Activated T-cell treated with anti-CD3 and anti-CD28 coated beads for 4 hours (primary cell): ENCODE results near the gene COQ2.
A peak's percentile ranks its signal among the peaks of the same experiment; 100 is the strongest.
"Not testable (repeated sequence)": the region's sequence is repeated elsewhere in the genome, so short reads cannot be mapped to it uniquely, and the experiment has no call there.

Experiments used
- DNase-seq: peaks from one replicate; pipeline ENCODE4 v3.0.0-alpha.2; 2020

Gene COQ2

DNA sequence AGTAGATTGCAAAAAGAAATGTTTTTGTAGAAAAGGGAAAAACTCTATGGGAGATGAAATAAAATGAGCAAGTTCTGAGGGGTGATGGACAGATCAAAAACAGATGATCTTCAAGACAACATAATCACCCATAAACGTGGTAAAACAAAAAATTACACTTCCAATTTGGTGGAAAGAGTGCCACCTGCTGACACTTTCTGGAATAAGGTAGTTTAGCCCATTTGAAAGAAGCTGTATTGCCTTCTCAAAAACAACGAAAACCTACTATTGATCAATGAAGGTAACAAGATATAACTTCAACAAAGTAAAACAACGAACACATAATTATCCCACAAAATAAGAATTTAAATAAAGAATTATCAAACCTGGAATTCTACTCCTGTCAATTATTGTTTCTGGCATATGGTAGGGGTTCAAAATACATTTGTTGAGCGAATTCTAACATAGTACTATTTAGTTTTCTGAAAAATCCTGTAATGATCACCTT is 2.5 kb downstream of the COQ2 start:
- peak; percentile 66 for DNase-seq

DNA sequence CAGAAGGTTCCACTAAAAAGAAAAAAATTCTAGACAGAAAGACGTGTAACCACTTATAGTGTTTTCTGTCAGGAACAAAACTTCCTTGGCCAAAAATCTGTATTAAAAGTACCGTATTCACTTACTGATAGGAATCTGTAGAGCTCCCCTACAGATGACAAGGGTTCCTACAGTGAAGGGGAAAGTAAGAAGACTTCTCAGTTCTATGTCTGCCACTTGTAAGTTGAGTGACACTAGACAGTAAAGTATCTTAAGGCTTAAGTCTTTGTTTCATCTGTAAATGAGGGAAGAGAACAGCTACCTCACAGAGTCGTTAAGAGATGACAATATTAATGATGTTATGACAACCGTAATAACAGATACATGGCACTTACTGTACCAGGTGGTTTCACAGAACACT is 3.3 kb downstream of the COQ2 start:
- DNase-seq: no peak

DNA sequence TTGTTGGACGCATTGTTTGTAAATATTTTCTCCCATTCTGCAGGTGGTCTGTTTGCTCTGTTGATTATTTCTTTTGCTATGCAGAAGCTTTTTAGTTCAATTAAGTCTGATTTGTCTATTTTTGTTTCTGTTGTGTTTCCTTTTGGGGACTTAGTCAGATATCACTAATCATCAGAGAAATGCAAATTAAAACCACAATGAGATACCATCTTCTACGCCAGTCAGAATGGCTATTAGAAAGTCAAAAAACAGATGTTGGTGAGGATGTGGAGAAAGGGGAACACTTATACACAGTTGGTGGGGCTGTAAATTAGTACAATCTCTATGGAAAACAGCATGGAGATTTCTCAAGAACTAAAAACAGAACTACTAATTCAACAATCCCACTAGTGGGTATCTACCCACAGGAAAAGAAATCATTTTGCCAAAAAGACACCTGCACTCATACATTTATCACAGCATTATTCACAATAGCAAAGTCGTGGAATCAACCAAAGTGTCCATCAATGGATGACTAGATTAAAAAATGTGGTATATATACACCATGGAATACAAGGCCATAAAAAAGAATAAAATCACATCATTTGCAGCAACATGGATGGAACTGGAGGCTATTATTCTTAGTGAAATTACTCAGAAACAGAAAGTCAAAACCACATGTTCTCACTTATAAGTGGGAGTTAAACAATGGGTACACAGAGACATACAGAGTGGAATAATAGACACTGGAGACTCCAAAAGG is 8.1 kb downstream of the COQ2 start:
- DNase-seq: no peak

DNA sequence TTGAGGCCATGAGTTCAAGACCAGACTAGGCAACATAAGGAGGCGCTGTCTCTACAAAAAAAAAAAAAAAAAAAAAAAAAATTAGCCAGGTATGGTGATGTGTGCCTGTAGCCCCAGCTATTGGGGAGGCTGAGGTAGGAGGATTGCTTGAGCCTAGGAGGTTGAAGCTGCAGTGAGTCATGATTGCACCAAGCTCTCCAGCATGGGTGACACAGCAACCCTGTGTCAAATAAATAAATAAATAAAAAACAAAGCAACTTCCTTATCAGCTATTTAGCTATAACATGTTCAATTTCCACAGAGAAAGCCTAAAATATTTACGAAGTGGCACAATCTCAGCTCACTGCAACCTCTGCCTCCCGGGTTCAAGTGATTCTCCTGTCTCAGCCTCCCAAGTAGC is 10.7 kb downstream of the COQ2 start:
- not testable (repeated sequence) for DNase-seq

DNA sequence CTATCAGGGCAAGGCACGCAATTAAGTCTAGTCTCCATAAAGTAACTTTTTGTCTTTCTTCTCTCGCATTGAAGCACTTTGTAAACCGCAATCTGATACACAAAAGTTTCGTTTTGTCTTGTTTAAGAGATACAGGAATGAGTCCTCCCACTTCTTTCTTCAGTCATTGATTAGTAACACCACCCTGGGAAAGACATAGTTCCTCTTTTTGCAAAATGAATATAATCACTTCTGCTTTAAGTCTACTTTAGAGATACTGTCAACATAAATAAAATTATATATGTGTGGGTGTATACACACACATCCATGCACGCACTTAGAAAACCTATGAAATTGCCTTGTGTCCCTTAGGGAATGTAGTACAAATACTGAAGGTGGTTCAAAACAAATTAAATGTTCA is 11.7 kb downstream of the COQ2 start:
- DNase-seq: no peak

DNA sequence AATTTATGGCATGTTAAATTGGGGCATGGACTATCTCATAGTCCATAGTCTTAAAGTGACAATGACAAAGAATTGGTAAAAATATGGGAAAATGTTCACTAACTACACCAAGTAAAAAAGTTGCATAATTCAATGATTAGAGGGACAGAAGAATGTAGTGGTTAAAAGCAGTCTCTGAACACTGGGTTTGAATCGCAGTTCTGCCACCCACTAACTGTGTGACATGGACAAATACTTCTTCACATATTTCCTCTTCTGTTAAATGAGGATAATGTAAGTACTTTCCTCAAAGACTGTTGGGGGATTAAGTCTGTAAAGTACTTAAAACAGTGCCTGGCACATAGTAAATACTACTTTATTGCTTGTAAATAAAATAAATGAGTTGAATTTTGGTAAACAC is 15.3 kb downstream of the COQ2 start:
- DNase-seq: no peak

DNA sequence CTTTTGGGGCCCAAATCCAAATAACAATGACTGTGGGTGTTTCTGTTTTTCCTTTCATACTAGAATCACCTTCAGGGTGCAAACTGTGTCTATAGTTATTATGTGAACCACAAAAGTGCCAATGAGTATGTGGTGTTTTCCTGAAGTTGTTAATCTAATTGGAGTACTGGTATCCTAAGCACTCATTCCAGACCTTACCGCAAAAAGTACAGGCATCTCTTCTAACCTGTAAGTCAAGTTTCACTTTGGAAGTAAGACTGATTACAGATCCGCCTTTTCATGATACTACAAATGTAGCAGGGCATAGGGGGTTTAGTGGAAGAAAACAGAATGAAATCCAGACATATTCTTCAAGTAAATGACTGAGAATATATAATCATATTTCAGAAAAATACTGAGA is 16.1 kb downstream of the COQ2 start:
- no peak for DNase-seq

DNA sequence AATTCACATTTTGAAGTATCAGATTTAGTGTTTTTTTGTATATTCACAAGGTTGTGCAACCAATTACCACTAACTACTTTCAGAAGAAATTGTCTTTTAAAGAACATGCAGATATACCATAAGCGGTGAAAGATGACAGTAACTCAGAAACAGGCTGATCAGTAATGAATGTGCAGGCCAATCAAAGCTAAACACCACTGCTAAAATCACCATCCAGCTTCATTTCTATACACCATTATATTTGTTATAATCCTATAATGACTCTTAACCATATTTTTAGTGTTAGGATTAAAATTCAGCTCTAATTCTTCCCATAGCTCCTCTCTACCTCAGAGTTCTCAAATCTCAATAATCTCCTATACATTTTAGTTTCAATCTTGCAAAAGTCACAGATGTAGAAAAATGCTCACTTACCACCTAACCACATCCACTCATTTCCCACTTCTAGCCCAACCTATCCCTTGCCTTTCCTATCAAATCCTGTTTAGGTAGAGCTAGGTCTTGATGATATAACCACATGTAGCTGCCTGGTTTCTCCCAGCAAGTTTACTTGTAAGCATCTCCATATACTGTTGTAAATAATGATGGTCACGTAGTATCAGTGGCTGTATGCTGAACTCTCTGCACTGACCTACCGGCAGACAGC is 16.6 kb downstream of the COQ2 start:
- no peak for DNase-seq

DNA sequence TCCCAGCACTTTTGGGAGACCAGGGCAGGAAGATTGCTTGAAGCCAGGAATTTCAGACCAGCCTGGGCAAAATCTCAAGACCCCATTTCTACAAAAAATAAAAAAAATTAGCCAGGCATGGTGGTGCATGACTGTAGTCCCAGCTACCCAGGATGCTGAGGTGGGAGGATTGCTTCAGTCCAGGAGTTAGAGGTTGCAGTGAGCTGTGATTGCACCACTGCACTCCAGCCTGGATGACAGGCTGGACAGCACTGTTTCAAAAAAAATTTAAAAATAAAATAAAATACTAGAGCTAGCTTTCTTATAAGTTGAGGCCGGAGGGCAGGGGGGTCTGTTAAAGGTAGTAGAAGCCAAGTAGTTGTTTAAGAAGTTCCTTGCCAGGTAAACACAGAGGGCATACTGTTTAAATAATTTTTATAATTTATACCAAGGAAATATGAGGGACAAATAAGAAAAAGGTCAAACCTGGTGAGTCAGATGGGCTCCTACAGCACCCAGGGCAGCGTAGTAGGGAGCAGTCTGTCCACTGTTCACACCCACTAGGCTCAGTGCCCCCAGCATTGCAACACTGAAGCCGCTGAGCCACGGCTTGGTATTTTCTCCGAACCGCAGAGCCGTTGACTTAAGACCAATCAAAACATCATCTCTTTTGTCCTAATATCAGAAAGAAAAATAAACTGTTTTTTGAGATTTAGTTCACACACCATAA is 17.3 kb downstream of the COQ2 start:
- DNase-seq: no peak

DNA sequence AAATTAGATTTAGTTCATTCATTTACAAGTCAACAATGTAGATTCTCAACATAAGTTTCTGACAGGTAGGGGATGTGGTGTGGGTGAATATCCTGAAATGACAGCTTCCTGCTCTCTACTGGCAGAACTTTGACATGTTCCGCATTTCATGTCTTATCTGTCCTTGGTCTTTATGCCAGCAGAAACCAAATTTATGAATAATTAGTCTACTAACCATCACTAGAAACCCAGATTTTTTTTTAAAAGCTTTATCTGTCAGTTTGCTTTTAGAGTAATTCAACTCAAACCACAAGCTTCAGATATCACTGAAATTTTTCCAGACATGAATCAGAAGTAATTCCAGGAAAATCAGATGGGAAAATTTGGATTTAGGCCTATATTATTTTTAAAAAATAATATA is 17.9 kb downstream of the COQ2 start:
- no peak for DNase-seq

DNA sequence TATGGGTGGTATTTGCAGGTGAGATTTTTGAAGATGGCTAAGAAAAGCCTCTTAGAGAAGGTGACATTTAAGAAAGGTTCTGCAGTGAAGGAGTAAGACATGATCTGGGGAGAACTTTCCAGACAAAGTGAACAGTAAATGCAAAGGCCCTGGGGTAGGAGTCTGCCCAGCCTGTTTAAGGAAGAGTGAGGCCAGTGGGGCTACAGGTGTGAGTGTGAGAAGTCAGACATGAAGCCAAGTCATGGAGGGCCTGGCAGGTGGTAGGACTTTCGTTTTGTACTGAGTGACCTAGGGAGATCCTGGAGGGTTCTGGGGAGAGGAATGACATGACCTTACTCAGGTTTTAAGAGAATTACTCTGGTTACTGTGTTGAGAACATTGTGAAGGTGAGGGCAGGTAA is 21.5 kb downstream of the COQ2 start:
- DNase-seq: no peak

DNA sequence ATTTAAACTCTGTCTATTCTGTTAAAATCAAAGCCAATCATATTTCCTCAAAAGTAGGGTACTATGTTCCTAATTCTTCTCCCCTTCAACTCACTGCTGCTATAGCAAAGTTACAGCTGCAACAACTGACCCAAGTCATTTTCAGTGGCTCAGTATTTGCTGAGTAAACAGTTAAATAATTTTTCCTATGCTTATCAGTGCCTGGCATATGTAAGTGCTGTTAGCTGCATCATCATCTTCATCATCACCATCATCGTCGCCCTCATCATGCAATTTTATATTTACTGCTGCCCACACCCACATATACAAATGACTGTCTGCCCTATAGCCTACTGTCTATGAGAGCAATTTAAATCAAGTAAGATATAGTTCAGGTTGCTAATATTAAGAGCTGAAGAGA is 21.9 kb downstream of the COQ2 start:
- DNase-seq: no peak

DNA sequence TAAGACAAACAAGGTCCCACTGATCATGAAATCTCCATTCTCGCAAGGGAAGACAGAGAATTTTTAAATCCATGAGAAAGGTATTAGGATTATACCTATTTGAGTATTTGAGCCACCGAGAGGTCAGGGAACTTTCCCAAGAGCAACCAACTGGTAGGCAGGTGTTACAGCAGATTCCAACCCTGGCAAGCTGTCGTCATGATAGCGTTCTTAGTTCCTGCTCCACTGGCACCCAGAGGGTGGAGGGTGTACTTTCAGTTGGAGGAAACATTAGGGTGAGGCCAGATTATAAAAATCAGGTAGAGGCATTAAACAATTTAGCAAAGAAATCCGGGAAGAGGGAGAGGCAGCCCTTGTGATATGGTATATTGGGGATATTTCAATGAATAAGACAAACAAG is 23.3 kb downstream of the COQ2 start:
- DNase-seq: no peak

DNA sequence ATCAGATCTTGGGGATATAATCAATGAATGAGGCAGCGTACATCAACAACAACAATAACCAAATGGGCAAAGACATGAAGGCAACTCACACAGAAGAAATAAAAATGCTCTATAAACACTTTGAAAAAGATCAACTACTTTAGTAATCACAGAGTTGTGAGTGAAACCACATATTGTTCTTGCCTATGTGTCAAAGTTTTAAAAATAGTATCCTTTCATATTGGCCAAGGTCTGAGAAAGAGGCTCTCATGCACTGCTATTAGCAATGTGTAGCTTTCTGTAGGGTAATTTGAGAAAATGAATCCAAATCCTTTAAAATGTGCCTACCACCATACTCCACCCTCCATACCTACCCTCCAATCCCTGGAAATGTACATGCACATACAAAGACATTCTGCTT is 25.0 kb downstream of the COQ2 start:
- DNase-seq: no peak

DNA sequence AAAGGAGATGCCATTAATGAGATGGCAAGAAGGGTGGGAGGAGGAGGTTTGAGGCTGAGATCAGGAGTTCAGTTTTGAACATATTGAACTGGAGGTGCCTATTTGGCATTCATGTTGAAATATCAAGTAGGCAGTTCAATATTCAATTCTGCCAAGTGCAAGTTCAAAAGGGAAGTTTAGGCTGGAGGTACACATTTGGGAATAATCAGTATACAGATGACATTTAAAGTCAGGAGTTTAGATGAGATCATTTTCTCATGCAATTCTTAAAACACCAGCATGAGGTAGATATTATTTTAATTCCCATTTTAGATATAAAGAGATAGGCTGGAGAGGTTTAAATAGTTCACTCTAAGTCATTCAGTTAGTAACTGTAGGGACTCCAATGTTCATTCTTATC is 26.1 kb downstream of the COQ2 start:
- DNase-seq: no peak

DNA sequence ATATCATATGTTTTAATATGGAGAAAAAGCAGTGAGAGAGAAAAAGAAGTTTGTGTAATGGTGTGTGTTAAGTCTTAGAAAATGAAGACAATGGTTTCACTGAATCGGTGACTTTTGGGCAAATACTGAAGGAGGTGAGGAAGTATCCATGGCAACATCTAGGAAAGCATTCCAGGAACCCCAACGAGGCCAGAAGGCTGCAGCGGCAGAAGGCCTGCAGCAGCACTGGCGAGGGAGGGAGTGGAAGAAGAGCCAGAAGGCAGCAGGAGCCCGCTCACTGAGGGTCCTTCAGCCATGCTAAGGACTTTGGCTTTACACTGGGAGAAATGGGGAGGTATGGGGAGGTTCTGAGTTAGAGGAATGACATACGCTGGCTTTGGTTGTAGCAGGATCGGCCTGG is 26.8 kb downstream of the COQ2 start:
- DNase-seq: no peak

DNA sequence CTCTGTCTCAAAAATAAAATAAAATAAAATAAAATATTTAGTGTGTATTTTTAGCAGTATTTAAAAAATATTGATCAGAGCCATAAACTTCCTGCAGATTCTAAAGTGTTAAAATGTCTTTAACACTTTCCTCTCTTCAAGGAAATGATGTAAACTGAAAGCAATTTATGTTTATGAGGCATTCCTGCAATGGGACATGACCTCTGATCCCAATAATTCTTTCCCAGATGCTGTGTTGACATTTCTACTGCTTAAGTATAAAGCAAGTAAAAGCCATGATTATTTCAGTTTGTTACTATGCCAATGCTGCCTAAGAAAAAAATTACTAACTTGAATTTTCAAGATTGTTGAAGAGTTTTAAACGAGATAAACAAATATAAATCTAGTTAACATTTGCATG is 29.0 kb downstream of the COQ2 start:
- no peak for DNase-seq

DNA sequence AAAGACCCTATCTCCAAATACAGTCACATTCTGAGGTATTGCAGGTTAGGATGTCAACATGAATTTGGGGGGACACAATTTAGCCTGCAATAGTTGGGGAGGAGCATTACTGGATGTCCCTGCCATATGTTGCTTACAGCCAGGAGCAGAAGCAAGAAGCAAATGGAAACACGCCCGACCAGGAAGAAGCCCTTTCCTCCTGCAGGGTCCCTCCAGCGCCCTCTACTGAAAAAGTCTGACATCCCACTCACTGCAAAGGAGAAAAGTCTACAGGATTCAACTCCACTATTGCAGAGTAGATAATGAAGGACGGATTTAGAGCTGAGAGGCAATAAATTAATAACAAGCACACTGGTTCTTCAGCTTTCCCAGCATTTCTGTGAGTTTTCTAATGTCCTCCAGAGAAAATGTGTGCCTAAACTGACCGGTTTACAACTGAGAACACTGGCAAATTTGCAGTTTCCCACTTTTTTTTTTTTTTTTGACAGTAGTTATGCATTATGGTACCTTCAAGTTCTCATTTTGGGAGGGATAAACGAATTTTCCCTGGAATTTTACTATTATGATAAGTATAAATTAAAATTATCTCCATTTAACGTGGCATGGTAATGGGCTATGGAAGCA is 31.7 kb downstream of the COQ2 start:
- DNase-seq: peak; percentile 65

DNA sequence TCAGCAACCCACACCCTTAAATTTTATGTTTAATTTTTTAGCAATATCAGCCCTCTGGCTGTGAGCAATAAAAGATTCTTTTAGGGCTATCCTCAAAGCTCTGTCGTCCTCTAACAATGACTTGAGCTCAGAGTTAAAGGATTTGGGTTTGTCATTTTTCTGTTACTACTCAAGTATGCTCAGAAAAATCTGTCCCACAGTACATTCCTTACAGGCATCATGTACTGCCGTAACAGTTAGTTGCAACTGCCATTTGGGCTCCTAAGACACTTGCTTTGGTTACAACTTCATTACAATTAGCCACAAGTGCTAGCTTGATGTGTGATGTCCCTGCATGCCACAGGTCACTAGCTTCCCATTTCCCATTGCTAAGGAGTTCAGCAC is 33.2 kb downstream of the COQ2 start:
- no peak for DNase-seq

DNA sequence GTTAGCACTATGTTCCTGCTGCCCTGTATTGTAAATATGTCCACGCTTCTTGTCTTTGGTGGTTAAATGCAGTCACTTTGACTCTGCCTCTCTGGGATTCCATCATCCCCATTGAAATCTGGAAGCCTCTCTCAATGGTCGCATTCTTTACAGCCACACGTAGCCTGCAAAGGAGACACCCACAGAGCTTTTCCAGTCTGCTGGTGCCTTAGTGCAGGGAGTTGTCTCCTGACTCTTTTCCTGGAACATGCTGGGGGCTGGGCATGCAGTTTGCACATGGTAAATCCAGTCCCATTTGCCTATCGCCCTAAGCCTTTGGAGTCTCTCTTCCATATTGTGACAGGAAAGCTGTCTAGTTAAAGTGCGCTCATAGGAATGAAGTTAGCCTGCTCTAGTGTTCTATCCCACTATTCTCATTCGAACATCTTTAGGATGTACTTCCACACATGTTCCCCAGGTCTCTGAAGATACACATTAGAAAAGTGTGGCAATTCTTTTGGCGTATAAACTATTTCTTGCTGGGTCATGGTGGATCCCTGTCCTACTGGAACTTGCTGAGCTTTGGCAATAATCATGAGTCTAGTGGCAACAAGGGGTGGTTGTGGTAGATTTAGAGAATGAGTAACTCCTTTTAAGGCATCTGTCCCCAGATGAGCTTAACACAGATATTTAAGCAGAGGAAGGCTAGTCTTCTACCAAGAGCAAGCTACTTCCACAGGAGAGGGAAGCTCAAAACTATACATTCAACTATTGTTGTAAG is 33.7 kb downstream of the COQ2 start:
- no peak for DNase-seq

DNA sequence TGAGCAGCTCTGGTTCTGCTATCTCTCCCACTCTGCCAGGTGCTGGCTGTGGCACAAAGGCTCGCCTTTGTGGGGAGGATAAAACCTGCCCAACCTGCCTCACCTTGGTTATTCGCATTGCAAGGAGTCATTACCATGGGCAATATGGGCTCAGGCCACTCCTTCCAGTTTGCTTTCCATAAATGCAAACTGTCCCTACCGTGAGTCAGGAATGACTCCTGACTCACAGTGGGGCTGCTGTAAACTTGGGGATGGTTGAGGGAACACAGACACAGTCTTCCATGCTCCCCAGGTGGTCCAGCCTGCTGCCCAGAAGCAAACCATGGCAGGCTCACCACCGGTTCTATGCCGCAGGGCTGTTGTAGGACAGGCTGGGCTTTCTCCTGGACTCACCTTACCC is 36.1 kb downstream of the COQ2 start:
- DNase-seq: no peak

DNA sequence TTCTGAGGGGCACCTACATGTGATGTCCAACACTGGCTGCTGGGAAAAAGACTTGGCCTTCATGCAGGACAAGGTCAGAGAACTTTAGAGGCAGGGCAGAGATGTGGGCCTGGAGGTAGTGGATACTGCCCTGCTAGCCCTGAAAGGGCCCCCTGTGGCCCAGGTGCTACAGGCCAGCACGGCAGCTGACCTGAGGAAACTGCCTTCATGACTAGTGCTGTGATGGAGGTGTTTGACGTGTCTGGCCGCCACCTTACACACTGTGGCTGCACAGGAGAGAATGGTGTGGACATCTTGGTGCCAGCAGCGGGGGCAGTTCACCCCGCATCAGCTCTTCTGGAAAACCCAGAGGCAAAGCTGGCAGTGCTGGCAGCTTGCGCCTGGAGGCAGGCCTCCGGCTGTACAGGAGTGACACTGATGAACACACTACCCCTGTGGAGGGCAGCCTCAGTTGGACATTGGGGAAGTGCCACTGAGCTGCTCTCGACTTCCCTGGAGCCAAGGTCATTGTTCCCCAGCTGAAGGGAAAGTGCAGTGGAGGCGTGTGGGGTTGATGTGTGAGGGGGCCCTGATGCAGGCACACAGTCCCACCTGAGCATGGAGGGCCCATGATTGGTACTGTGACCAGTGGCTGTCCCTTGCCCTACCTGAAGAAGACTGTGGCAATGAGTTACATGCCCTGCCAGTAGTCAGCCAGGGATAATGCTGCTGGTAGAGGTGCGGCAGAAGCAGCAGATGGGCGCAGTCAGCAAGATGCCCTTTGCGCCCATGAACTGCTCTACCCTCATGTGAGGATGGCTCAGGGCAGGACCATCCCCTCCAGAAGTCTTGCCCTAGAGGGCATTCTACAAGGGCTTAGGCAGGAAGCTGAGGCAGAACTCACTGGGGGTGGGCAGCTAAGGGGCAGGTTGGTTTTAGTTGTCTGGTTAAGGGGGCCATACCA is 36.9 kb downstream of the COQ2 start:
- no peak for DNase-seq
